ENCODE results near the gene PTPRM. TPM values are rescaled to one million over a fixed set of nuclear protein-coding genes. Genes with fewer than 3 reads are reported as not detected.

Gene PTPRM
- total and polyA plus RNA-seq, 2 experiments from 2014 or later, result 1.6 to 5.3 TPM

DNA sequence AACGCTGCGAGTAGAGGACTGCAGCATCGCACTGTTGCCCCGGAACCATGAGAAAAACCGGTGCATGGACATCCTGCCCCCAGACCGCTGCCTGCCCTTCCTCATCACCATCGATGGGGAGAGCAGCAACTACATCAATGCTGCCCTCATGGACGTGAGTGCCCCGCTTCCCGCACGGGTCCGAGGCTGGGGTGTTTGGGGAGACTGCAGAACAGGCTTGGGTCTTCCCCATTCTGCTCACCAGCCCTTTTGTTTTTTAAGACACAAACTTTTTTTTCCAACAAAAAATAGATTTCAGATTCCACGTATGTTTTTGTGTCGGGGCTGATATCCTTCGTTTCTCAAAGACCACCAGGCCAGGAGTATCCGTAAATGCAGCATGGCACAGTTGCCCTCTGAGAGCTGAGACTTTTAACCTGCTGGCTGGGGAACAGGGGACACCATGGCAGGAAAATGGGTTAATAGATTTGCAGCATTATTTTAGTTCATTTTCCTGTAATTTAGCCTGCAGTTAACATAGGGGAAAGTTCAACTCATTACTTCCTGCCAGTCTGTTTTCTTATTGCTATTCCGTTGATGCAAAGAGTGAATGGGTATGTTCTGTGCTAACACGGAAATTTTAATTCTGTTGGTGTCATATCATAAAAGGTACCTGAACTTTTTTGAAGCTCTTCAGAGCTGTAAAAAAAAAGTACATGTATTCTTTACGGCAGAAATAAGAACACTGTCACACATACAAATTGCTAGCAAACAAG is 812.2 kb downstream of the PTPRM start:
- TF ChIP-seq JUNB (IDR thresholded peaks at IDR 0.05; ENCODE audit: unreplicated experiment) (no peak), ZNF331 (CRISPR knock-in tag; IDR thresholded peaks at IDR 0.05; ENCODE audit: low read depth) (no peak), EZH2 (IDR thresholded peaks at IDR 0.05; ENCODE audit: low read depth, unreplicated experiment) (no peak), ZNF114 (CRISPR knock-in tag; IDR thresholded peaks at IDR 0.05) (no peak), POLR2AphosphoS5 (IDR thresholded peaks at IDR 0.05; ENCODE audit: low read depth) (no peak), NANOG (IDR thresholded peaks at IDR 0.05; ENCODE audit: borderline replicate concordance) (no peak), EZH2phosphoT487 (IDR thresholded peaks at IDR 0.05; ENCODE audit: unreplicated experiment) (no peak), CREB1 (CRISPR knock-in tag; IDR thresholded peaks at IDR 0.05; ENCODE audit: low read depth) (no peak), STAT1 (IDR thresholded peaks at IDR 0.05; ENCODE audit: unreplicated experiment) (no peak)
- TF ChIP-seq, protein P1, sequence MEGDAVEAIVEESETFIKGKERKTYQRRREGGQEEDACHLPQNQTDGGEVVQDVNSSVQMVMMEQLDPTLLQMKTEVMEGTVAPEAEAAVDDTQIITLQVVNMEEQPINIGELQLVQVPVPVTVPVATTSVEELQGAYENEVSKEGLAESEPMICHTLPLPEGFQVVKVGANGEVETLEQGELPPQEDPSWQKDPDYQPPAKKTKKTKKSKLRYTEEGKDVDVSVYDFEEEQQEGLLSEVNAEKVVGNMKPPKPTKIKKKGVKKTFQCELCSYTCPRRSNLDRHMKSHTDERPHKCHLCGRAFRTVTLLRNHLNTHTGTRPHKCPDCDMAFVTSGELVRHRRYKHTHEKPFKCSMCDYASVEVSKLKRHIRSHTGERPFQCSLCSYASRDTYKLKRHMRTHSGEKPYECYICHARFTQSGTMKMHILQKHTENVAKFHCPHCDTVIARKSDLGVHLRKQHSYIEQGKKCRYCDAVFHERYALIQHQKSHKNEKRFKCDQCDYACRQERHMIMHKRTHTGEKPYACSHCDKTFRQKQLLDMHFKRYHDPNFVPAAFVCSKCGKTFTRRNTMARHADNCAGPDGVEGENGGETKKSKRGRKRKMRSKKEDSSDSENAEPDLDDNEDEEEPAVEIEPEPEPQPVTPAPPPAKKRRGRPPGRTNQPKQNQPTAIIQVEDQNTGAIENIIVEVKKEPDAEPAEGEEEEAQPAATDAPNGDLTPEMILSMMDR (conservative IDR thresholded peaks at IDR 0.05; ENCODE audit: low read depth in 2 of 2), result no peak
- TF ChIP-seq, protein P2, sequence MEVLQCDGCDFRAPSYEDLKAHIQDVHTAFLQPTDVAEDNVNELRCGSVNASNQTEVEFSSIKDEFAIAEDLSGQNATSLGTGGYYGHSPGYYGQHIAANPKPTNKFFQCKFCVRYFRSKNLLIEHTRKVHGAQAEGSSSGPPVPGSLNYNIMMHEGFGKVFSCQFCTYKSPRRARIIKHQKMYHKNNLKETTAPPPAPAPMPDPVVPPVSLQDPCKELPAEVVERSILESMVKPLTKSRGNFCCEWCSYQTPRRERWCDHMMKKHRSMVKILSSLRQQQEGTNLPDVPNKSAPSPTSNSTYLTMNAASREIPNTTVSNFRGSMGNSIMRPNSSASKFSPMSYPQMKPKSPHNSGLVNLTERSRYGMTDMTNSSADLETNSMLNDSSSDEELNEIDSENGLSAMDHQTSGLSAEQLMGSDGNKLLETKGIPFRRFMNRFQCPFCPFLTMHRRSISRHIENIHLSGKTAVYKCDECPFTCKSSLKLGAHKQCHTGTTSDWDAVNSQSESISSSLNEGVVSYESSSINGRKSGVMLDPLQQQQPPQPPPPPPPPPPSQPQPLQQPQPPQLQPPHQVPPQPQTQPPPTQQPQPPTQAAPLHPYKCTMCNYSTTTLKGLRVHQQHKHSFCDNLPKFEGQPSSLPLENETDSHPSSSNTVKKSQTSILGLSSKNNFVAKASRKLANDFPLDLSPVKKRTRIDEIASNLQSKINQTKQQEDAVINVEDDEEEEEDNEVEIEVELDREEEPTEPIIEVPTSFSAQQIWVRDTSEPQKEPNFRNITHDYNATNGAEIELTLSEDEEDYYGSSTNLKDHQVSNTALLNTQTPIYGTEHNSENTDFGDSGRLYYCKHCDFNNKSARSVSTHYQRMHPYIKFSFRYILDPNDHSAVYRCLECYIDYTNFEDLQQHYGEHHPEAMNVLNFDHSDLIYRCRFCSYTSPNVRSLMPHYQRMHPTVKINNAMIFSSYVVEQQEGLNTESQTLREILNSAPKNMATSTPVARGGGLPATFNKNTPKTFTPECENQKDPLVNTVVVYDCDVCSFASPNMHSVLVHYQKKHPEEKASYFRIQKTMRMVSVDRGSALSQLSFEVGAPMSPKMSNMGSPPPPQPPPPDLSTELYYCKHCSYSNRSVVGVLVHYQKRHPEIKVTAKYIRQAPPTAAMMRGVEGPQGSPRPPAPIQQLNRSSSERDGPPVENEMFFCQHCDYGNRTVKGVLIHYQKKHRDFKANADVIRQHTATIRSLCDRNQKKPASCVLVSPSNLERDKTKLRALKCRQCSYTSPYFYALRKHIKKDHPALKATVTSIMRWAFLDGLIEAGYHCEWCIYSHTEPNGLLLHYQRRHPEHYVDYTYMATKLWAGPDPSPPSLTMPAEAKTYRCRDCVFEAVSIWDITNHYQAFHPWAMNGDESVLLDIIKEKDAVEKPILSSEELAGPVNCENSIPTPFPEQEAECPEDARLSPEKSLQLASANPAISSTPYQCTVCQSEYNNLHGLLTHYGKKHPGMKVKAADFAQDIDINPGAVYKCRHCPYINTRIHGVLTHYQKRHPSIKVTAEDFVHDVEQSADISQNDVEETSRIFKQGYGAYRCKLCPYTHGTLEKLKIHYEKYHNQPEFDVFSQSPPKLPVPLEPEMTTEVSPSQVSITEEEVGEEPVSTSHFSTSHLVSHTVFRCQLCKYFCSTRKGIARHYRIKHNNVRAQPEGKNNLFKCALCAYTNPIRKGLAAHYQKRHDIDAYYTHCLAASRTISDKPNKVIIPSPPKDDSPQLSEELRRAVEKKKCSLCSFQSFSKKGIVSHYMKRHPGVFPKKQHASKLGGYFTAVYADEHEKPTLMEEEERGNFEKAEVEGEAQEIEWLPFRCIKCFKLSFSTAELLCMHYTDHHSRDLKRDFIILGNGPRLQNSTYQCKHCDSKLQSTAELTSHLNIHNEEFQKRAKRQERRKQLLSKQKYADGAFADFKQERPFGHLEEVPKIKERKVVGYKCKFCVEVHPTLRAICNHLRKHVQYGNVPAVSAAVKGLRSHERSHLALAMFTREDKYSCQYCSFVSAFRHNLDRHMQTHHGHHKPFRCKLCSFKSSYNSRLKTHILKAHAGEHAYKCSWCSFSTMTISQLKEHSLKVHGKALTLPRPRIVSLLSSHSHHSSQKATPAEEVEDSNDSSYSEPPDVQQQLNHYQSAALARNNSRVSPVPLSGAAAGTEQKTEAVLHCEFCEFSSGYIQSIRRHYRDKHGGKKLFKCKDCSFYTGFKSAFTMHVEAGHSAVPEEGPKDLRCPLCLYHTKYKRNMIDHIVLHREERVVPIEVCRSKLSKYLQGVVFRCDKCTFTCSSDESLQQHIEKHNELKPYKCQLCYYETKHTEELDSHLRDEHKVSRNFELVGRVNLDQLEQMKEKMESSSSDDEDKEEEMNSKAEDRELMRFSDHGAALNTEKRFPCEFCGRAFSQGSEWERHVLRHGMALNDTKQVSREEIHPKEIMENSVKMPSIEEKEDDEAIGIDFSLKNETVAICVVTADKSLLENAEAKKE (CRISPR knock-in tag; IDR thresholded peaks at IDR 0.05), result no peak
- TF ChIP-seq, protein P3, sequence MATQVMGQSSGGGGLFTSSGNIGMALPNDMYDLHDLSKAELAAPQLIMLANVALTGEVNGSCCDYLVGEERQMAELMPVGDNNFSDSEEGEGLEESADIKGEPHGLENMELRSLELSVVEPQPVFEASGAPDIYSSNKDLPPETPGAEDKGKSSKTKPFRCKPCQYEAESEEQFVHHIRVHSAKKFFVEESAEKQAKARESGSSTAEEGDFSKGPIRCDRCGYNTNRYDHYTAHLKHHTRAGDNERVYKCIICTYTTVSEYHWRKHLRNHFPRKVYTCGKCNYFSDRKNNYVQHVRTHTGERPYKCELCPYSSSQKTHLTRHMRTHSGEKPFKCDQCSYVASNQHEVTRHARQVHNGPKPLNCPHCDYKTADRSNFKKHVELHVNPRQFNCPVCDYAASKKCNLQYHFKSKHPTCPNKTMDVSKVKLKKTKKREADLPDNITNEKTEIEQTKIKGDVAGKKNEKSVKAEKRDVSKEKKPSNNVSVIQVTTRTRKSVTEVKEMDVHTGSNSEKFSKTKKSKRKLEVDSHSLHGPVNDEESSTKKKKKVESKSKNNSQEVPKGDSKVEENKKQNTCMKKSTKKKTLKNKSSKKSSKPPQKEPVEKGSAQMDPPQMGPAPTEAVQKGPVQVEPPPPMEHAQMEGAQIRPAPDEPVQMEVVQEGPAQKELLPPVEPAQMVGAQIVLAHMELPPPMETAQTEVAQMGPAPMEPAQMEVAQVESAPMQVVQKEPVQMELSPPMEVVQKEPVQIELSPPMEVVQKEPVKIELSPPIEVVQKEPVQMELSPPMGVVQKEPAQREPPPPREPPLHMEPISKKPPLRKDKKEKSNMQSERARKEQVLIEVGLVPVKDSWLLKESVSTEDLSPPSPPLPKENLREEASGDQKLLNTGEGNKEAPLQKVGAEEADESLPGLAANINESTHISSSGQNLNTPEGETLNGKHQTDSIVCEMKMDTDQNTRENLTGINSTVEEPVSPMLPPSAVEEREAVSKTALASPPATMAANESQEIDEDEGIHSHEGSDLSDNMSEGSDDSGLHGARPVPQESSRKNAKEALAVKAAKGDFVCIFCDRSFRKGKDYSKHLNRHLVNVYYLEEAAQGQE (IDR thresholded peaks at IDR 0.05; ENCODE audit: unreplicated experiment), result no peak
- TF ChIP-seq, protein P4, sequence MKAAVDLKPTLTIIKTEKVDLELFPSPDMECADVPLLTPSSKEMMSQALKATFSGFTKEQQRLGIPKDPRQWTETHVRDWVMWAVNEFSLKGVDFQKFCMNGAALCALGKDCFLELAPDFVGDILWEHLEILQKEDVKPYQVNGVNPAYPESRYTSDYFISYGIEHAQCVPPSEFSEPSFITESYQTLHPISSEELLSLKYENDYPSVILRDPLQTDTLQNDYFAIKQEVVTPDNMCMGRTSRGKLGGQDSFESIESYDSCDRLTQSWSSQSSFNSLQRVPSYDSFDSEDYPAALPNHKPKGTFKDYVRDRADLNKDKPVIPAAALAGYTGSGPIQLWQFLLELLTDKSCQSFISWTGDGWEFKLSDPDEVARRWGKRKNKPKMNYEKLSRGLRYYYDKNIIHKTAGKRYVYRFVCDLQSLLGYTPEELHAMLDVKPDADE (IDR thresholded peaks at IDR 0.05), result no peak

More for the DNA sequence above, 812.2 kb downstream of the PTPRM start:
- no peaks in the 10 kb centered on the region for H3F3A ChIP-seq (replicated peaks; ENCODE audit: low read depth)
- H3K36me3 ChIP-seq (ENCODE audit: insufficient read depth), result no peaks in the 10 kb centered on the region
- Mint-ChIP-seq H3K4me1 (no peaks in the 10 kb centered on the region), H3K4me3 (no peak overlapping the region), H3K9me3 (no peaks in the 10 kb centered on the region), H3K27me3 (ENCODE audit: insufficient read depth, low read depth, poor library complexity) (no peaks in the 10 kb centered on the region), H3K27ac (no peak overlapping the region), H3K36me3 (ENCODE audit: low read depth) (no peaks in the 10 kb centered on the region)
- H3K4me3 ChIP-seq, result no peak overlapping the region
- no peaks in the 10 kb centered on the region for H3K27me3 ChIP-seq (ENCODE audit: insufficient read depth)
- no peaks in the 10 kb centered on the region for H4K20me1 ChIP-seq (replicated peaks; ENCODE audit: insufficient read depth)
- H3K9me2 ChIP-seq (ENCODE audit: insufficient read depth), result no peaks in the 10 kb centered on the region
- H2AFZ ChIP-seq, result no peak overlapping the region
- ATAC-seq (no peak), DNase-seq (ENCODE audit: low spot score) (no peak)
- no peak overlapping the region for H3K4me2 ChIP-seq
- H3K79me2 ChIP-seq (replicated peaks; ENCODE audit: insufficient read depth), result no peaks in the 10 kb centered on the region
- no peaks in the 10 kb centered on the region for H3K4me1 ChIP-seq (ENCODE audit: insufficient read depth)
- no peak overlapping the region for H3K27ac ChIP-seq (ENCODE audit: low read depth)
